ENCODE data around the gene KIAA1671.

DNA sequence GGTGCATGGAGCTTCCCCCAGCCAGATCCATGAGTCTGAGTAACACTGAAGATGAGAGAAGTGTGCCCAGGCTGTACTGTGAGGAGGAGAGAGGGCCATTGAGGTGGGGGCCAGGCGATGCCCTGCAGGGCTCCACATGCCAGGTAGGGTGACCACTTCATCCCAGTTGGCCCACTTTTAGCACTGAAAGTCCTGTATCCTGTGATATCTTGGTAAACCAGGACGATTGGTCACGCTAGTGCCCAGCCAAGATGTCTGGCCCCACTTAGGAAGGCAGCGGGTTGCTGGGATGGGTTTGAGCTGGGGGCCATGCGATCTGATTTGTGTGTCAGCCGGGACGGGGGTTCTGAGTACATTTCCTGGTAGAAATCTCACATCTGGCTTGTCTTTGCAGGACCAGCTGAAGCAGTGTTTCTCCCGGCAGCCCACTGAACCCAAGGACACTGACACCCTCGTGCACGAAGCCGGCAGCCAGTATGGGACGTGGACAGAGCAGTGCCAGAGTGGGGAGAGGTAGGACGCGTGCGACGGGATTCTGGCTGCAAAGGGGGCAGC lies 218.0 kb downstream of the KIAA1671 start:
- TF ChIP-seq, protein P1, sequence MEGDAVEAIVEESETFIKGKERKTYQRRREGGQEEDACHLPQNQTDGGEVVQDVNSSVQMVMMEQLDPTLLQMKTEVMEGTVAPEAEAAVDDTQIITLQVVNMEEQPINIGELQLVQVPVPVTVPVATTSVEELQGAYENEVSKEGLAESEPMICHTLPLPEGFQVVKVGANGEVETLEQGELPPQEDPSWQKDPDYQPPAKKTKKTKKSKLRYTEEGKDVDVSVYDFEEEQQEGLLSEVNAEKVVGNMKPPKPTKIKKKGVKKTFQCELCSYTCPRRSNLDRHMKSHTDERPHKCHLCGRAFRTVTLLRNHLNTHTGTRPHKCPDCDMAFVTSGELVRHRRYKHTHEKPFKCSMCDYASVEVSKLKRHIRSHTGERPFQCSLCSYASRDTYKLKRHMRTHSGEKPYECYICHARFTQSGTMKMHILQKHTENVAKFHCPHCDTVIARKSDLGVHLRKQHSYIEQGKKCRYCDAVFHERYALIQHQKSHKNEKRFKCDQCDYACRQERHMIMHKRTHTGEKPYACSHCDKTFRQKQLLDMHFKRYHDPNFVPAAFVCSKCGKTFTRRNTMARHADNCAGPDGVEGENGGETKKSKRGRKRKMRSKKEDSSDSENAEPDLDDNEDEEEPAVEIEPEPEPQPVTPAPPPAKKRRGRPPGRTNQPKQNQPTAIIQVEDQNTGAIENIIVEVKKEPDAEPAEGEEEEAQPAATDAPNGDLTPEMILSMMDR (IDR thresholded peaks at IDR 0.05), result no peak
- no peak for TF ChIP-seq POLR2A (IDR thresholded peaks at IDR 0.05; ENCODE audit: low read depth)

Data from esophagus muscularis mucosa (tissue), 3 donors.